HL-60 (cell line): Measurements from ENCODE around the gene CD177.

Source experiments
- GABPA ChIP-seq: IDR thresholded peaks from 2 replicates; pipeline ENCODE4 v1.6.1; 2012; ENCODE audit warnings: low read depth
- POLR2AphosphoS5 ChIP-seq: IDR thresholded peaks from 2 replicates; pipeline ENCODE4 v1.6.1; 2012; ENCODE audit warnings: low read depth
- TF ChIP-seq, protein P1 (sequence below): IDR thresholded peaks from one replicate; pipeline ENCODE4 v1.5.1; 2011; ENCODE audit warnings: low read length, control low read depth, inconsistent platforms; ENCODE audit not compliant: insufficient read depth
- TF ChIP-seq, protein P2 (sequence below): IDR thresholded peaks from 2 replicates; pipeline ENCODE4 v1.6.1; 2012; ENCODE audit warnings: low read depth; ENCODE audit not compliant: insufficient replicate concordance

DNA sequence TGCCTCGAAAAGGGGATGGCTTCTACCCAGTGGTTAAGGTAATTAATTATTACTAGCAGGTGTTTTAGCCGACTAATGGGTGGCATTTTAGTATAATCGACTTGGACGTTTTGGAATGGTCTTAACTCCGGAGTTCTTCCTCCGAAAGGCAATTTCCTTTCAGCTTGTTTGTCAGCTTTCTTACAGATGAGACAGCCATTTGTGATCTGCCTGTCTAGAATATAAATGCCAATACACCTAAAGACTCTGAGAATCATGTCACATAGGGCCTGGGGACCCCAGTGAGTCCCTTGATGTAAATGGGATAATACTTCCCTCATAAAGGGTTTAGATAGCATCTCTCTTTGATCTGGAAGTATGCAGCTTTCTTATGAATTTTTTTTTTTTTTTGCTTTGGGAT, 42.2 kb upstream of the CD177 start:
- TF ChIP-seq, protein P1, sequence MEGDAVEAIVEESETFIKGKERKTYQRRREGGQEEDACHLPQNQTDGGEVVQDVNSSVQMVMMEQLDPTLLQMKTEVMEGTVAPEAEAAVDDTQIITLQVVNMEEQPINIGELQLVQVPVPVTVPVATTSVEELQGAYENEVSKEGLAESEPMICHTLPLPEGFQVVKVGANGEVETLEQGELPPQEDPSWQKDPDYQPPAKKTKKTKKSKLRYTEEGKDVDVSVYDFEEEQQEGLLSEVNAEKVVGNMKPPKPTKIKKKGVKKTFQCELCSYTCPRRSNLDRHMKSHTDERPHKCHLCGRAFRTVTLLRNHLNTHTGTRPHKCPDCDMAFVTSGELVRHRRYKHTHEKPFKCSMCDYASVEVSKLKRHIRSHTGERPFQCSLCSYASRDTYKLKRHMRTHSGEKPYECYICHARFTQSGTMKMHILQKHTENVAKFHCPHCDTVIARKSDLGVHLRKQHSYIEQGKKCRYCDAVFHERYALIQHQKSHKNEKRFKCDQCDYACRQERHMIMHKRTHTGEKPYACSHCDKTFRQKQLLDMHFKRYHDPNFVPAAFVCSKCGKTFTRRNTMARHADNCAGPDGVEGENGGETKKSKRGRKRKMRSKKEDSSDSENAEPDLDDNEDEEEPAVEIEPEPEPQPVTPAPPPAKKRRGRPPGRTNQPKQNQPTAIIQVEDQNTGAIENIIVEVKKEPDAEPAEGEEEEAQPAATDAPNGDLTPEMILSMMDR, result no peak
- no peak for TF ChIP-seq POLR2AphosphoS5
- TF ChIP-seq, protein P2, sequence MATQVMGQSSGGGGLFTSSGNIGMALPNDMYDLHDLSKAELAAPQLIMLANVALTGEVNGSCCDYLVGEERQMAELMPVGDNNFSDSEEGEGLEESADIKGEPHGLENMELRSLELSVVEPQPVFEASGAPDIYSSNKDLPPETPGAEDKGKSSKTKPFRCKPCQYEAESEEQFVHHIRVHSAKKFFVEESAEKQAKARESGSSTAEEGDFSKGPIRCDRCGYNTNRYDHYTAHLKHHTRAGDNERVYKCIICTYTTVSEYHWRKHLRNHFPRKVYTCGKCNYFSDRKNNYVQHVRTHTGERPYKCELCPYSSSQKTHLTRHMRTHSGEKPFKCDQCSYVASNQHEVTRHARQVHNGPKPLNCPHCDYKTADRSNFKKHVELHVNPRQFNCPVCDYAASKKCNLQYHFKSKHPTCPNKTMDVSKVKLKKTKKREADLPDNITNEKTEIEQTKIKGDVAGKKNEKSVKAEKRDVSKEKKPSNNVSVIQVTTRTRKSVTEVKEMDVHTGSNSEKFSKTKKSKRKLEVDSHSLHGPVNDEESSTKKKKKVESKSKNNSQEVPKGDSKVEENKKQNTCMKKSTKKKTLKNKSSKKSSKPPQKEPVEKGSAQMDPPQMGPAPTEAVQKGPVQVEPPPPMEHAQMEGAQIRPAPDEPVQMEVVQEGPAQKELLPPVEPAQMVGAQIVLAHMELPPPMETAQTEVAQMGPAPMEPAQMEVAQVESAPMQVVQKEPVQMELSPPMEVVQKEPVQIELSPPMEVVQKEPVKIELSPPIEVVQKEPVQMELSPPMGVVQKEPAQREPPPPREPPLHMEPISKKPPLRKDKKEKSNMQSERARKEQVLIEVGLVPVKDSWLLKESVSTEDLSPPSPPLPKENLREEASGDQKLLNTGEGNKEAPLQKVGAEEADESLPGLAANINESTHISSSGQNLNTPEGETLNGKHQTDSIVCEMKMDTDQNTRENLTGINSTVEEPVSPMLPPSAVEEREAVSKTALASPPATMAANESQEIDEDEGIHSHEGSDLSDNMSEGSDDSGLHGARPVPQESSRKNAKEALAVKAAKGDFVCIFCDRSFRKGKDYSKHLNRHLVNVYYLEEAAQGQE, result no peak
- TF ChIP-seq GABPA, result no peak
